ENCODE results near the gene RBM33.

RBM33 gene

DNA sequence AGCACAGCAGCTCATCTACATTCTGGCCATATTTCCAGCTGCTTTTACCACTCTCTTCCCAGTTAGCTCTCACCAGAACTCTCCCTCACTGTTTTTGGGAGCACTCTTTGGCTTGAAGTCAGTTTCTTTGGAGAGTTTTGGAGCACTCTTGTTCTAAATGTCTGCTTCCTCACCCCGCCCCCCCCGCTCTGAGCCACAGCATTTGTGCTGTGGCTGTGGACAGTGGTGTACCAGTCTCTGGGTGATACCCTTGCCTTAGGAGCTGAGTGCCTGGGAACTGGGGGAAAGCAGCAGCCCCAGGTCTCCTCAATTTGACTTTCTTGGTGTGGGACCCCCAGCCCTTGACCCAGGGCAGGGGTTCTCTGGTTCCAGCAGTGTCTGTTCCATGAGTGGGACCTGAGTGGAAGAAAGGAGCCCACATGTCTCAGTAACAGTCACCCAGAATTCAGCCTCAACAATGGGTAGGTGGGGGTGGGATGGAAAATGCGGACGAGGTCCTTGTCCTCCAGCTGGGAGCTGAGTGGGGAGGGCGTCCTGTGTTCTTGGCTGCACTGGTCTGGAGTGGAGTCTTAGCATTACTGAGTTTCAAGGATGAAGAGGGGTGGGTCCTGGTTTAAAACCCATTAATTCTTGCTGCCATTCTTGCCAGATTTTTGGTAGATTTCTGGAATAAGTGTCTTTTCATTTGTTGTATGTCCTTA lies 18.0 kb downstream of the RBM33 start:
- Histone ChIP-seq H3K4me3 (ENCODE audit: low read depth, low read length) (no peak overlapping the region), H3K9me3 (ENCODE audit: control insufficient read depth, insufficient read depth, low read depth, low read length) (no peaks in the 10 kb centered on the region), H3K27ac (ENCODE audit: extremely low read depth, low read depth, low read length) (no peak overlapping the region), H3K4me1 (ENCODE audit: control insufficient read depth, insufficient read depth, low read length) (0 out of 2 replicates have a peak, but pooled peaks cover 5% of the 10 kb centered on the region), H3K36me3 (ENCODE audit: control insufficient read depth in 2 of 2, insufficient read depth in 1 of 2, low read length in 2 of 2) (peaks cover 0 to 5% of the 10 kb centered on the region in 2 experiments; a peak in 1 of 3 replicates)
- no peak for TF ChIP-seq KLF16 (tag by site-specific recombination; IDR thresholded peaks at IDR 0.05)
- TF ChIP-seq SP7 (tag by site-specific recombination; IDR thresholded peaks at IDR 0.05): no peak
- no peak for TF ChIP-seq GLIS1 (tag by site-specific recombination; IDR thresholded peaks at IDR 0.05)
- TF ChIP-seq, protein P1, sequence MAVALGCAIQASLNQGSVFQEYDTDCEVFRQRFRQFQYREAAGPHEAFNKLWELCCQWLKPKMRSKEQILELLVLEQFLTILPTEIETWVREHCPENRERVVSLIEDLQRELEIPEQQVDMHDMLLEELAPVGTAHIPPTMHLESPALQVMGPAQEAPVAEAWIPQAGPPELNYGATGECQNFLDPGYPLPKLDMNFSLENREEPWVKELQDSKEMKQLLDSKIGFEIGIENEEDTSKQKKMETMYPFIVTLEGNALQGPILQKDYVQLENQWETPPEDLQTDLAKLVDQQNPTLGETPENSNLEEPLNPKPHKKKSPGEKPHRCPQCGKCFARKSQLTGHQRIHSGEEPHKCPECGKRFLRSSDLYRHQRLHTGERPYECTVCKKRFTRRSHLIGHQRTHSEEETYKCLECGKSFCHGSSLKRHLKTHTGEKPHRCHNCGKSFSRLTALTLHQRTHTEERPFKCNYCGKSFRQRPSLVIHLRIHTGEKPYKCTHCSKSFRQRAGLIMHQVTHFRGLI (tag by site-specific recombination; IDR thresholded peaks at IDR 0.05): no peak
- no peak for TF ChIP-seq ZNF561 (tag by site-specific recombination; IDR thresholded peaks at IDR 0.05; ENCODE audit: borderline replicate concordance)
- TF ChIP-seq, protein P2, sequence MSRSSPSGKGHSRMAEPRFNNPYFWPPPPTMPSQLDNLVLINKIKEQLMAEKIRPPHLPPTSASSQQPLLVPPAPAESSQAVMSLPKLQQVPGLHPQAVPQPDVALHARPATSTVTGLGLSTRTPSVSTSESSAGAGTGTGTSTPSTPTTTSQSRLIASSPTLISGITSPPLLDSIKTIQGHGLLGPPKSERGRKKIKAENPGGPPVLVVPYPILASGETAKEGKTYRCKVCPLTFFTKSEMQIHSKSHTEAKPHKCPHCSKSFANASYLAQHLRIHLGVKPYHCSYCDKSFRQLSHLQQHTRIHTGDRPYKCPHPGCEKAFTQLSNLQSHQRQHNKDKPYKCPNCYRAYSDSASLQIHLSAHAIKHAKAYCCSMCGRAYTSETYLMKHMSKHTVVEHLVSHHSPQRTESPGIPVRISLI (tag by site-specific recombination; IDR thresholded peaks at IDR 0.05): no peak
- no peak for TF ChIP-seq PRDM1 (tag by site-specific recombination; IDR thresholded peaks at IDR 0.05)
- TF ChIP-seq, protein P3, sequence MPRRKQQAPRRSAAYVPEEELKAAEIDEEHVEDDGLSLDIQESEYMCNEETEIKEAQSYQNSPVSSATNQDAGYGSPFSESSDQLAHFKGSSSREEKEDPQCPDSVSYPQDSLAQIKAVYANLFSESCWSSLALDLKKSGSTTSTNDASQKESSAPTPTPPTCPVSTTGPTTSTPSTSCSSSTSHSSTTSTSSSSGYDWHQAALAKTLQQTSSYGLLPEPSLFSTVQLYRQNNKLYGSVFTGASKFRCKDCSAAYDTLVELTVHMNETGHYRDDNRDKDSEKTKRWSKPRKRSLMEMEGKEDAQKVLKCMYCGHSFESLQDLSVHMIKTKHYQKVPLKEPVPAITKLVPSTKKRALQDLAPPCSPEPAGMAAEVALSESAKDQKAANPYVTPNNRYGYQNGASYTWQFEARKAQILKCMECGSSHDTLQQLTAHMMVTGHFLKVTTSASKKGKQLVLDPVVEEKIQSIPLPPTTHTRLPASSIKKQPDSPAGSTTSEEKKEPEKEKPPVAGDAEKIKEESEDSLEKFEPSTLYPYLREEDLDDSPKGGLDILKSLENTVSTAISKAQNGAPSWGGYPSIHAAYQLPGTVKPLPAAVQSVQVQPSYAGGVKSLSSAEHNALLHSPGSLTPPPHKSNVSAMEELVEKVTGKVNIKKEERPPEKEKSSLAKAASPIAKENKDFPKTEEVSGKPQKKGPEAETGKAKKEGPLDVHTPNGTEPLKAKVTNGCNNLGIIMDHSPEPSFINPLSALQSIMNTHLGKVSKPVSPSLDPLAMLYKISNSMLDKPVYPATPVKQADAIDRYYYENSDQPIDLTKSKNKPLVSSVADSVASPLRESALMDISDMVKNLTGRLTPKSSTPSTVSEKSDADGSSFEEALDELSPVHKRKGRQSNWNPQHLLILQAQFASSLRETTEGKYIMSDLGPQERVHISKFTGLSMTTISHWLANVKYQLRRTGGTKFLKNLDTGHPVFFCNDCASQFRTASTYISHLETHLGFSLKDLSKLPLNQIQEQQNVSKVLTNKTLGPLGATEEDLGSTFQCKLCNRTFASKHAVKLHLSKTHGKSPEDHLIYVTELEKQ (tag by site-specific recombination; IDR thresholded peaks at IDR 0.05; ENCODE audit: borderline replicate concordance): no peak
- no peak for TF ChIP-seq ZNF560 (tag by site-specific recombination; IDR thresholded peaks at IDR 0.05; ENCODE audit: borderline replicate concordance)
- no peak for TF ChIP-seq YY2 (tag by site-specific recombination; IDR thresholded peaks at IDR 0.05)
- TF ChIP-seq ZNF654 (tag by site-specific recombination; IDR thresholded peaks at IDR 0.05; ENCODE audit: low read depth): no peak
- TF ChIP-seq, protein P4, sequence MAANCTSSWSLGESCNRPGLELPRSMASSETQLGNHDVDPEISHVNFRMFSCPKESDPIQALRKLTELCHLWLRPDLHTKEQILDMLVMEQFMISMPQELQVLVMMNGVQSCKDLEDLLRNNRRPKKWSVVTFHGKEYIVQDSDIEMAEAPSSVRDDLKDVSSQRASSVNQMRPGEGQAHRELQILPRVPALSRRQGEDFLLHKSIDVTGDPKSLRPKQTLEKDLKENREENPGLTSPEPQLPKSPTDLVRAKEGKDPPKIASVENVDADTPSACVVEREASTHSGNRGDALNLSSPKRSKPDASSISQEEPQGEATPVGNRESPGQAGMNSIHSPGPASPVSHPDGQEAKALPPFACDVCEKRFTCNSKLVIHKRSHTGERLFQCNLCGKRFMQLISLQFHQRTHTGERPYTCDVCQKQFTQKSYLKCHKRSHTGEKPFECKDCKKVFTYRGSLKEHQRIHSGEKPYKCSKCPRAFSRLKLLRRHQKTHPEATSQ (tag by site-specific recombination; IDR thresholded peaks at IDR 0.05): no peak
- TF ChIP-seq ZNF274 (IDR thresholded peaks at IDR 0.05; ENCODE audit: low read length): no peak
- no peak for TF ChIP-seq ZNF274 (tag by site-specific recombination; IDR thresholded peaks at IDR 0.05; ENCODE audit: borderline replicate concordance)
- TF ChIP-seq, protein P5, sequence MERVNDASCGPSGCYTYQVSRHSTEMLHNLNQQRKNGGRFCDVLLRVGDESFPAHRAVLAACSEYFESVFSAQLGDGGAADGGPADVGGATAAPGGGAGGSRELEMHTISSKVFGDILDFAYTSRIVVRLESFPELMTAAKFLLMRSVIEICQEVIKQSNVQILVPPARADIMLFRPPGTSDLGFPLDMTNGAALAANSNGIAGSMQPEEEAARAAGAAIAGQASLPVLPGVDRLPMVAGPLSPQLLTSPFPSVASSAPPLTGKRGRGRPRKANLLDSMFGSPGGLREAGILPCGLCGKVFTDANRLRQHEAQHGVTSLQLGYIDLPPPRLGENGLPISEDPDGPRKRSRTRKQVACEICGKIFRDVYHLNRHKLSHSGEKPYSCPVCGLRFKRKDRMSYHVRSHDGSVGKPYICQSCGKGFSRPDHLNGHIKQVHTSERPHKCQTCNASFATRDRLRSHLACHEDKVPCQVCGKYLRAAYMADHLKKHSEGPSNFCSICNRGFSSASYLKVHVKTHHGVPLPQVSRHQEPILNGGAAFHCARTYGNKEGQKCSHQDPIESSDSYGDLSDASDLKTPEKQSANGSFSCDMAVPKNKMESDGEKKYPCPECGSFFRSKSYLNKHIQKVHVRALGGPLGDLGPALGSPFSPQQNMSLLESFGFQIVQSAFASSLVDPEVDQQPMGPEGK (tag by site-specific recombination; IDR thresholded peaks at IDR 0.05): no peak
- no peak for TF ChIP-seq OVOL3 (tag by site-specific recombination; IDR thresholded peaks at IDR 0.05)
- ChIA-PET CTCF (no interaction called here), POLR2A (no interaction called here)
